Adrenal gland (tissue), 5 donors: ENCODE results near the gene ITPR1.

Source experiments
- POLR2A ChIP-seq, 2 donors: fragments of 450-650 bp; IDR thresholded peaks; one replicate each; pipeline ENCODE4 v1.6.1; 2017; ENCODE audit warnings: antibody characterized with exemption in 2 of 2, mild to moderate bottlenecking in 2 of 2, moderate library complexity in 1 of 2
- TF ChIP-seq, protein P1 (sequence below), 6 experiments: fragments of 450-650 bp in 4 of 6; fragments of 200-600 bp in 2 of 6; sonication (generic) in 1 of 6; IDR thresholded peaks; 1 replicate in 5 of 6; 2 replicates in 1 of 6; pipeline versions ENCODE4 v1.5.1 to v1.8.0; 2016 to 2021; ENCODE audit warnings: antibody characterized with exemption in 6 of 6, mild to moderate bottlenecking in 2 of 6, moderate library complexity in 1 of 6
- donor health status: DM: no; HTN: no; CAD: no.

DNA sequence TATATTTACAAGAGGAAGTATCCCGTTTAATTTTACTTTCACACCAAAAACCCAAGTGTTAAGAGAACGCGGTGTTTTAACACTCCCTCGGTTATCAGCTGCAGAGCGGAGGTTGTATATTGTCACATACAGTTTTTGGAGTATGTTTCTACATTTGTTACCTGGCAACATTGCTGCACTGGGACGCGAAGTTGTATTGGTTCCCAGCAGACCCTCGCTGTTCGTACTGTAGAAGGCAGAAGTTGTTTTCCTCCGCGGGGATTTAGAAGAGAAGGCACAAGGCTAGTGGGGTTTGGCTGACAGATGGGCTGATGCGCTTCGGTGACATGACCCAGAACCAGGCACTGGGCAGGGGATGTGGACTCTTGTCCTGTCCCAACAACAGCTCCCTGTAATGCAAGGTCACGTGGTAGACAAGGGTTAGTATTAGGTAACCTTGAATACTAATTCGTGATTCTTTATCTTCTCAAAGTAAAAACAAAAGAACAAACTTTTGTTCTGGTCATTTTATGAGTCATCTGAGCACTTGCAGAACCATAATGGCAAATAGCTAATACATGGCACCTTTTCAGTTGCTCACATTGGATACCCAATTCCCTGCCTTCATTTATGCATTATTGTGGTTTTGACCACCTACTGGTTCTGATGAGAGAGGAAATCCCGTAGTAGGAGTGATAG, 255.7 kb downstream of the ITPR1 start:
- TF ChIP-seq, protein P1, sequence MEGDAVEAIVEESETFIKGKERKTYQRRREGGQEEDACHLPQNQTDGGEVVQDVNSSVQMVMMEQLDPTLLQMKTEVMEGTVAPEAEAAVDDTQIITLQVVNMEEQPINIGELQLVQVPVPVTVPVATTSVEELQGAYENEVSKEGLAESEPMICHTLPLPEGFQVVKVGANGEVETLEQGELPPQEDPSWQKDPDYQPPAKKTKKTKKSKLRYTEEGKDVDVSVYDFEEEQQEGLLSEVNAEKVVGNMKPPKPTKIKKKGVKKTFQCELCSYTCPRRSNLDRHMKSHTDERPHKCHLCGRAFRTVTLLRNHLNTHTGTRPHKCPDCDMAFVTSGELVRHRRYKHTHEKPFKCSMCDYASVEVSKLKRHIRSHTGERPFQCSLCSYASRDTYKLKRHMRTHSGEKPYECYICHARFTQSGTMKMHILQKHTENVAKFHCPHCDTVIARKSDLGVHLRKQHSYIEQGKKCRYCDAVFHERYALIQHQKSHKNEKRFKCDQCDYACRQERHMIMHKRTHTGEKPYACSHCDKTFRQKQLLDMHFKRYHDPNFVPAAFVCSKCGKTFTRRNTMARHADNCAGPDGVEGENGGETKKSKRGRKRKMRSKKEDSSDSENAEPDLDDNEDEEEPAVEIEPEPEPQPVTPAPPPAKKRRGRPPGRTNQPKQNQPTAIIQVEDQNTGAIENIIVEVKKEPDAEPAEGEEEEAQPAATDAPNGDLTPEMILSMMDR (IDR thresholded peaks at IDR 0.05): no peak
- peak in 1 of 2 donors; percentile 25 for TF ChIP-seq POLR2A (IDR thresholded peaks at IDR 0.05)
